Mesenteric fat pad (tissue), 1 donor: Measurements from ENCODE around the gene MCM6. TPM values are rescaled to one million over a fixed set of nuclear protein-coding genes. Genes with fewer than 3 reads are reported as not detected.

Experiments
- DNase-seq: peaks from one replicate; pipeline ENCODE4 v3.0.0-alpha.2; 2020; ENCODE audit warnings: low spot score
- total RNA-seq: library from RNA; stranded (reverse); fragmentation: NEBNext Ultra II Directional; extraction: Animal tissue kit (Norgen Biotek cat#: 25700); gene quantifications from one replicate; pipeline ENCODE4 v1.2.1, GENCODE V29; 2021
- donor health status: DM: yes; HTN: yes; CAD: no.

The MCM6 gene
- total RNA-seq, 1 donor from 2014 or later = 16.0 TPM

GRCh38 chr2:135863233-135863632 is 13.0 kb downstream of the MCM6 start:
- no peak for DNase-seq

- DNase-seq = no peak
Measured at GRCh38 chr2:135862718-135863117, 13.5 kb downstream of the MCM6 start.

- no peak for DNase-seq
Measured at GRCh38 chr2:135853401-135853800, 22.8 kb downstream of the MCM6 start.

GRCh38 chr2:135851858-135852257 is 24.4 kb downstream of the MCM6 start:
- DNase-seq = no peak

DNA sequence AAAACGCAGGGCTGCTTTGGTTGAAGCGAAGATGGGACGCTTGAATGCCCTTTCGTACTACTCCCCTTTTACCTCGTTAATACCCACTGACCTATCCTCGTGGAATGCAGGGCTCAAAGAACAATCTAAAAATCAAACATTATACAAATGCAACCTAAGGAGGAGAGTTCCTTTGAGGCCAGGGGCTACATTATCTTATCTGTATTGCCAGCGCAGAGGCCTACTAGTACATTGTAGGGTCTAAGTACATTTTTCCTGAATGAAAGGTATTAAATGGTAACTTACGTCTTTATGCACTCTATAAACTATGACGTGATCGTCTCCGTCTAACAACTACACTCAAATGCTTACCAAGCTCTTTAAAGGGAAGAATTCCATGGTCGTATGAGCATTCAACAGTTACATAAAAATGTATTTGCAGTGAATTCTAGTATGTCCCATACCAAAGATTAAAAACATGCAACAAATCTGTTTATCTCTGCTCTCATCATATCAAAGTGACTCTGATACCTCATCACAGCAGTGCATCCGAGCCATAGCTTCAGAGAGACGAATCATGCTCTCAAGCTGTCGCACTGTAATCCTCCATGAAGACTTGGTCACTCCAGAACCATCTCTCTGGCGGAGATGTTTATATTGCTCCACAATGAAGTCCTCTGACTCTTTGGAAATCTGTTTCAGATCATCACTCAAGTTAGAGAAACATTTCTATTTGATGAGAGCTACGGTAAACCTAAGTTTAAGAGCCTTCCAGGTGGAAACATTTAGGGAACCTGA is 25.2 kb downstream of the MCM6 start:
- no peak for DNase-seq

DNA sequence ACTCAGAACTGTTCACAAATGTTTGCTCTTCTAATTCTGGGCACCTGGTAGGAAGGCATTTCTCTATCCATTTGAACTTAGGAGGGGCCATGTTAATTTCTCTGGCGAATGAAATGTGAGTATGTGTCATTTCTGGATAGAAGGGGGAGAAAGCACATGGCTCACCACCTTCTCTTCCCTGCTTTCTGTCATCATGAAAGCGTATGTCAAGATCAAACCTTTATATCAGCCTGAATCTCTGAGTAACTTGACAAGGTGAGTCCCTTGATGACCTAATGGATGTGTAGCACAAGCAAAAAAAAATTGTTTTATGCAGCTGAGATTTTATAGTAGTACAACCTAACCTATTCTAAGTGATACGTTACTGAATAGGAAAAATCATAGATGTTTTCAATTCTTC is 27.2 kb downstream of the MCM6 start:
- no peak for DNase-seq

DNA sequence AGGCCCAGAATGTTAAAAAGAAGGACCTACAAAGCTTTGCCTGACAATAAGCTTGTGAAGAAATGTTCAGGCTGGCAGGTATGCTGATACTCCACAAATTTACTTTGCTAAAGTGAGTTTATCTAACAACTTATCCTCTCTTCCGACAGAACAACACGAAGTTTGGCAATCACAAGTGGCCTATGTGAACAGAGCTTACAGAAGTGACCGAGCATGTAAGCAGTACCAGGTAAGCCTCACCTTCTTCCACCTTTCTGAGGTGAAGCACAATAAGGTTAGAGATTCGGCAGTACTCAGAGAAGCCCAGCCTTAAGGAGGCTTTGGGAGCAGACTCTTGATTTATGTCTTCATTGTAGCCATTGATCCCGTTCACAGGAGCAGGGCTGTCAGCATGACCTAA is 30.2 kb downstream of the MCM6 start:
- DNase-seq = no peak

- DNase-seq = no peak
Measured at GRCh38 chr2:135845257-135845656, 31.0 kb downstream of the MCM6 start.

GRCh38 chr2:135844301-135844895 is 31.8 kb downstream of the MCM6 start:
- DNase-seq = no peak

DNA sequence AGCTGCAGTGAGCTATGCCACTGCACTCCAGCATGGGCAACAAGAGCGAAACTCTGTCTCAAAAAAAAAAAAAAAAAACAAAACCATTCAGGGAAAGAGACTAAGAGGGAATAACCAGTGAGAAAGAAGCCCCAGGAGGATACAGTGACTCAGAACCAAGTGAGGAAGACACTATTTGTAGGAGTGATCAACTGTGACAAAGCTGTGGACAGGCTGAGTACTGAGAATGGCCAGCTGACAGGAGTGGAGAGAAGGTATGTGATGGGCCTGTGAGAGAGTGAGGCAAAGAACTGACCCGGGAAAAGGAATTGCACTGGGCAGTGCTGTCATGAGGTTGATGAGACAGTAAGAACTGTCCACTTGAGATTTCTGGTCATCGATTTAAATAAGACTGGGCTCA is 32.6 kb downstream of the MCM6 start:
- no peak for DNase-seq

GRCh38 chr2:135840601-135841000 is 35.6 kb downstream of the MCM6 start:
- no peak for DNase-seq

- DNase-seq = no peak
Measured at GRCh38 chr2:135839713-135840112, 36.5 kb downstream of the MCM6 start.

GRCh38 chr2:135838502-135838901 is 37.7 kb downstream of the MCM6 start:
- DNase-seq = no peak

- no peak for DNase-seq
Measured at GRCh38 chr2:135836596-135837270, 39.5 kb downstream of the MCM6 start, which contains the start of gene LCT. Gene LCT (minus strand): TSS chr2:135837184. CDS start chr2:135837169, 15 bp downstream.

DNA sequence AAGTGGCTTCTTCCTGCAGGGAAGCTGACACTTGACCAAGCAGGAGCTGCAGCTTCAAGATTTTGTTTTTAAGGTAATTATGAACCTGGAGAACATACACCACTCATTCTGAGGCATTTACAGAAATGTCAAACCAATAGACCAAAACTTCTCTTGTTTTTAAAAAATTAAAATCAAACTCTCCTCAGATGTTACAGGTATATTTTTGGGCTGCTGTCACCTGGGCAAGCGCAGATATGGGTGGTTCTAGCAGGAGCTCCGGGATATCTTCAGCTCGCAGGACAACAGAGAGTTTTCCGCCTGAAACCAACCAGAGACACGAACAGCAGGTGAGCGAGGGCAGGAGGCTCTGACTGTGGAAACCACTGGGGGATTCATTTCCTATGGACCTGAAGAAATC is 43.4 kb downstream of the MCM6 start:
- DNase-seq = no peak

- no peak for DNase-seq
Measured at GRCh38 chr2:135831180-135831812, 44.9 kb downstream of the MCM6 start.

DNA sequence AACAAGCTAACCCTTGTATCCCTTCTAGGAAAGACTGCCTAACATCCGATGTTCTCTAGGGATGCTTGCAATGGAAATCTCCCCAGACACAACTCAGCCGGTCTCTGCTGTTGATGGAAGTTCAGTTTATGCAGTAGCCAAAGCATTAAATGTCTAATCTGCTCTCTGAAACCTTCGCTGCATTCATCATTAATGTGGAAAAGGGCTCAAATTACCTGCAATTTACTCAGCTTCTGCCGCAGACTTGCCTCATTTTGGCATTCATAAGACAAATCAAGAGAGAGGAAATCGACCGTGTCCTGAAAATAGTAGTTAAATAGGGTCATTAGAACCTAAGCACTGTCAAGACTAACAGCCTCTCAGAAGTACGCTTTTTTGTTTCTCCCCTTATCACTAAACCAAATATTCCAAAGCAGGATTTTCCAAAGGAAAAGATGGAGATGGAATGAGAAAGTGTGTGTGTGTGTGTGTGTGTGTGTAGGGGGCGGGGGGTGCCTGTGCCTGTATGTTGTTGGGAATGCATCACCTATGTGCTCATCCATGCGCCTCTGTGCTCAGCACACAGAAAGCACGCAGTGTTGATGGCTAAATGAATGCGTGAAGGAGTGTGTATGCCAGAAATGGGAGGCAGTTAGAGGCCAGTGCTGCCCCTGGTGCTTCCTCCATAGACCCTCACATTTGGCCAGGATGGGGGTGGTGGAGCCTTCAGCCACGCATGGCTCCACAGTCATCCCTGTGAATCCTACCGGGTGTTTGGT is 46.7 kb downstream of the MCM6 start:
- no peak for DNase-seq

DNA sequence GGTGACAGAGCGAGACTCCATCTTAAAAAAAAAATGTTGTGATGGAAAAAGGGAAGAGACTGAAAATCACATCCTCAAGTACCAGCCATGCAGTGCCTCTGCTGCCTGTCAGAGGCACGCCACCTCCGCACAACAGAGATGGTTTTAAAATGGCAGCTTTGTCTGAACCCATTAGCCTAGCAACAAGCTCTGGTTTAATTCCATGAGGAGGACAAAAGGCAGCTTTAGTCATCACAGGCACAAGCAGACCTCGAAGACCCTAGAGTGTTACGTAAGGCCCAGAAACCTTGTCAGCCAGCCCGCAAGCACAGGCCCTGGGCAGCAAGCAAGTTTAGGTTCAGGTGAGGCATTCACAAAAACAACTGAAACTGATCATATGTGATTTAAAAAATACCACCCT is 49.7 kb downstream of the MCM6 start:
- DNase-seq = no peak

- DNase-seq = no peak
Measured at GRCh38 chr2:135825550-135826176, 50.6 kb downstream of the MCM6 start.

DNA sequence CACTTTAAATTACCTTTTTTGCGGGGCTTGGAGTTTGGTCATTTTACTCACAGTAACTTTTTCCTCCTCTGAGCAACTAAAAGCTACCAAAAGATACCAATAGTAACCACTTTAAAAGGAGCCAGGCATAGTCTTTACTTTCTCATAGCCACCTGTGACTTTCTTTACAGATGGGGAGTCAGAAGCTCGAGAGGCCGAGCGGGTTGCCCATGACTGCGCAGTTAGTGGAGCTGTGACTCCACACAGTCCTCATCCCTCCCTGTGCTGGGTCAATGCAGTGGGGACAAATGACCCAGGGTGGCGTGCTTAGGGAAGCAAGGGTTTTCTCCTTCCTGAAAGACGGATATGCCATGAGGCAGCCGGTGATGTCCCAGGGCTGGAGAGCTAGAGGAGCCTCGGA is 51.1 kb downstream of the MCM6 start:
- no peak for DNase-seq

DNA sequence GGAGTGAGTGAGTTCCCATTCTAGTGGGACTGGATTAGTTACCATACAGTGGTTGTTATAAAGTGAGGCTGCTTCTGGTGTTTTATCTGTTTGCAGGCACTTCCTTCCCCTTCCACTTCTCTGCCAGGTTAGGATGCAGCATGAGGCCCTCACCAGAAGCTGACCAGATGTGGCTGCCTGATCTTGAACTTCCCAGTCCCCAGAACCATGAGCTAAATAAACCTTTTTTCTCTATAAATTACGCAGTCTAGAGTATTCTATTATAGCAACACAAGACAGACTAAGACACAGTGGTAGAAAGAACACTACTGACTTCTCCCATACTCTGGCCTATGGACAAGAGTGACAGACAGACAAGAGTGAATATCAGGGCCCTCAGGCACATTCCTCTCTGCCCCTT is 53.4 kb downstream of the MCM6 start:
- no peak for DNase-seq
